Activated CD4-positive, CD25-positive, alpha-beta regulatory T cell (primary cell): ENCODE data around the gene KCNT2.

Experiments used
- DNase-seq, 4 experiments: peaks; one replicate each; lab custom pipeline; 2025; lab: John Stamatoyannopoulos, UW

Gene KCNT2

GRCh38 chr1:196180847-196181593 lies 427.2 kb downstream of the KCNT2 start:
- DNase-seq = no peak

- DNase-seq = no peak
These were observed 430.1 kb downstream of the KCNT2 start for GRCh38 chr1:196178083-196178635.
